CD14-positive monocyte (primary cell): Measurements from ENCODE around the gene ITPR2. TPM values are rescaled to one million over a fixed set of nuclear protein-coding genes. Genes with fewer than 3 reads are reported as not detected.

Experiments used
- DNase-seq, 3 donors: peaks; one replicate each; pipeline ENCODE4 v3.0.0-alpha.2; 2011 to 2022
- H2AFZ ChIP-seq: 2 replicates; pipeline ENCODE4 v1.6.0; 2012; ENCODE audit warnings: mild to moderate bottlenecking, low read depth, low read length, inconsistent platforms; ENCODE audit not compliant: insufficient read depth, poor library complexity, severe bottlenecking
- H3K27ac ChIP-seq, 2 donors: 1 replicate in 1 of 2; 2 replicates in 1 of 2; pipeline ENCODE4 v1.5.1; 2012 to 2013; ENCODE audit warnings: low read length in 2 of 2, control low read depth in 1 of 2, inconsistent platforms in 1 of 2, low read depth in 1 of 2, mild to moderate bottlenecking in 1 of 2
- H3K27me3 ChIP-seq, 2 donors: one replicate each; pipeline versions ENCODE4 v1.6.0 to v1.6.1; 2011 to 2013; ENCODE audit warnings: low read length in 2 of 2; ENCODE audit not compliant: control insufficient read depth in 2 of 2, insufficient read depth in 2 of 2
- H3K36me3 ChIP-seq, 2 donors: replicated peaks in 1 of 2; 1 replicate in 1 of 2; 2 replicates in 1 of 2; pipeline versions ENCODE4 v1.5.1 to v1.6.1; 2012 to 2013; ENCODE audit warnings: low read length in 2 of 2, control low read depth in 1 of 2, inconsistent platforms in 1 of 2, mild to moderate bottlenecking in 1 of 2; ENCODE audit not compliant: insufficient read depth in 2 of 2, control insufficient read depth in 1 of 2
- H3K4me1 ChIP-seq, 2 donors: 1 replicate in 1 of 2; 2 replicates in 1 of 2; pipeline versions ENCODE4 v1.5.1 to v1.6.1; 2012 to 2013; ENCODE audit warnings: low read length in 2 of 2, control low read depth in 1 of 2, inconsistent platforms in 1 of 2, mild to moderate bottlenecking in 1 of 2, moderate library complexity in 1 of 2; ENCODE audit not compliant: insufficient read depth in 2 of 2, control insufficient read depth in 1 of 2
- H3K4me2 ChIP-seq: replicated peaks from 2 replicates; pipeline ENCODE3; 2012; ENCODE audit warnings: low read length, moderate library complexity, mild to moderate bottlenecking; ENCODE audit not compliant: poor library complexity, severe bottlenecking; ENCODE audit errors: extremely low read depth
- H3K4me3 ChIP-seq, 3 experiments: fragments of 200-600 bp in 1 of 3; sonication (generic) in 1 of 3; replicated peaks in 1 of 3; 1 replicate in 2 of 3; 2 replicates in 1 of 3; pipeline ENCODE4 v1.5.1; 2011 to 2013; ENCODE audit warnings: low read length in 3 of 3, mild to moderate bottlenecking in 3 of 3, control low read depth in 2 of 3, low read depth in 2 of 3, inconsistent platforms in 1 of 3, moderate library complexity in 1 of 3
- H3K79me2 ChIP-seq: 2 replicates; pipeline ENCODE4 v1.6.0; 2012; ENCODE audit warnings: mild to moderate bottlenecking, control low read depth, inconsistent platforms, low read length, moderate library complexity; ENCODE audit not compliant: insufficient read depth
- H3K9ac ChIP-seq: 2 replicates; pipeline ENCODE4 v1.6.0; 2017; ENCODE audit warnings: low read length, mild to moderate bottlenecking; ENCODE audit not compliant: insufficient read depth, poor library complexity, severe bottlenecking
- H3K9me3 ChIP-seq, 2 donors: replicated peaks in 1 of 2; 1 replicate in 1 of 2; 2 replicates in 1 of 2; pipeline versions ENCODE4 v1.5.1 to v1.6.1; 2012 to 2013; ENCODE audit warnings: low read length in 2 of 2, control low read depth in 1 of 2; ENCODE audit not compliant: control insufficient read depth in 1 of 2, insufficient read depth in 1 of 2
- H4K20me1 ChIP-seq: 2 replicates; pipeline ENCODE4 v1.6.0; 2012; ENCODE audit warnings: mild to moderate bottlenecking, low read length, control low read depth, moderate library complexity; ENCODE audit not compliant: insufficient read depth
- H3K27ac Mint-ChIP-seq, 7 donors: one replicate each; pipeline ENCODE4 v1.8.0; 2020; ENCODE audit warnings: mild to moderate bottlenecking in 7 of 7, mixed read lengths in 7 of 7, moderate library complexity in 6 of 7, inconsistent platforms in 2 of 7
- H3K27me3 Mint-ChIP-seq, 3 donors: one replicate each; pipeline ENCODE4 v1.8.0; 2021 to 2022; ENCODE audit warnings: low read depth in 3 of 3, mild to moderate bottlenecking in 3 of 3, mixed read lengths in 3 of 3, moderate library complexity in 3 of 3, inconsistent platforms in 1 of 3
- H3K36me3 Mint-ChIP-seq, 2 donors: one replicate each; pipeline ENCODE4 v1.8.0; 2020; ENCODE audit warnings: mixed read lengths in 2 of 2, inconsistent platforms in 1 of 2, mild to moderate bottlenecking in 1 of 2
- H3K4me1 Mint-ChIP-seq: one replicate; pipeline ENCODE4 v1.8.0; 2020; ENCODE audit warnings: mild to moderate bottlenecking, mixed read lengths
- H3K4me3 Mint-ChIP-seq, 2 donors: one replicate each; pipeline ENCODE4 v1.8.0; 2020; ENCODE audit warnings: mild to moderate bottlenecking in 2 of 2, mixed read lengths in 2 of 2, moderate library complexity in 1 of 2
- H3K9me3 Mint-ChIP-seq, 7 donors: one replicate each; pipeline ENCODE4 v1.8.0; 2020 to 2022; ENCODE audit warnings: mixed read lengths in 7 of 7, mild to moderate bottlenecking in 6 of 7, moderate library complexity in 6 of 7, inconsistent platforms in 2 of 7
- CTCF ChIP-seq: fragments of 200-600 bp; IDR thresholded peaks from one replicate; pipeline ENCODE4 v1.8.0; 2022; ENCODE audit warnings: antibody characterized with exemption, mild to moderate bottlenecking
- WGBS: methylation state at CpG from one replicate; pipeline ENCODE4 v1.1.5; 2013; ENCODE audit warnings: missing lambda C conversion rate; ENCODE audit not compliant: insufficient coverage; 5-methylcytosine and 5-hydroxymethylcytosine counted together
- intact Hi-C, 2 donors: fragments of 100-400 bp; cut with micrococcal nuclease; formaldehyde crosslinking; loops; one replicate each; pipeline versions ENCODE4 v1.15.0 to v1.15.1; 2023
- polyA plus RNA-seq, 3 donors: library from polyadenylated mRNA; depleted of rRNA in 1 of 3; unstranded in 2 of 3; stranded (reverse) in 1 of 3; fragments of 300-500 nt in 2 of 3; fragments of >200 nt in 1 of 3; fragmentation: Illumina TruSeq in 2 of 3; gene quantifications; 1 replicate in 2 of 3; 2 replicates in 1 of 3; pipeline ENCODE4 v1.2.3, GENCODE V29; 2012 to 2021

ITPR2 gene
- polyA plus RNA-seq, 3 donors = 2.7 to 6.4 (median 5.7) TPM

- H3K27ac ChIP-seq = no peak overlapping the region
- no CpG with 5 or more reads among the region's 2 CpGs for WGBS
Measured at GRCh38 chr12:26818636-26819035, 14.4 kb downstream of the ITPR2 start.

DNA sequence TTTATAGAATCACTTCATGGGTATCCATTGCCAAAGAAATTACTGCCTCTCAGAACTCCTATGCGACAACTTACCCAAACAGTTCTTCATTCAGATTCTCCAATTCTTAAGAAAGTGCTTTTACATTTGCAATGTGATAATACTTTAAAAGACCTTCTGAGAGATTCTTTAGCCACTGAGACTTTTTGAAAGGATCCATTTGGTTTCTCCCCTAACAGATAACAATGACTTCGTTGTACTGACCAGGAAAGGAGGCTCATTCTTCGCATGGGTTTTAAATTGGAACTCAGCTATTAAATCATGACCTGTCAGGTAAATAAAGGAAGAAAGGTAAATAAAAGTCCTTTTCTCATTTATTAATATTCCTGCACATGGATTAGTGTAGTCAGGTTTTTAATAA is 14.8 kb downstream of the ITPR2 start:
- Histone ChIP-seq H3K4me3 (no peak overlapping the region), H3K9ac (no peak overlapping the region), H3K27ac (no peak overlapping the region), H4K20me1 (peaks cover 65% of the 10 kb centered on the region), H3K4me2 (no peak overlapping the region), H3K4me1 (peaks cover 5 to 7% of the 10 kb centered on the region in 2 donors), H3K27me3 (no peaks in the 10 kb centered on the region), H3K36me3 (peaks cover 0 to 10% of the 10 kb centered on the region in 2 donors), H3K79me2 (peaks cover 26% of the 10 kb centered on the region), H3K9me3 (no peaks in the 10 kb centered on the region), H2AFZ (no peak overlapping the region)
- Mint-ChIP-seq H3K27ac (no peak overlapping the region), H3K9me3 (no peaks in the 10 kb centered on the region), H3K4me3 (no peak overlapping the region), H3K4me1 (peaks cover 18% of the 10 kb centered on the region), H3K27me3 (no peaks in the 10 kb centered on the region), H3K36me3 (peaks cover 15 to 20% of the 10 kb centered on the region in 2 donors)
- WGBS = no CpG with 5 or more reads among the region's 3 CpGs
- TF ChIP-seq CTCF = no peak
- no peak for DNase-seq
- intact Hi-C loops = no loop called here

More at GRCh38 chr12:26818636-26819035, 14.4 kb downstream of the ITPR2 start:
- Histone ChIP-seq H3K36me3 (peaks cover 0 to 10% of the 10 kb centered on the region in 2 donors), H3K79me2 (peaks cover 26% of the 10 kb centered on the region), H2AFZ (no peak overlapping the region), H3K27me3 (no peaks in the 10 kb centered on the region), H3K4me1 (peaks cover 5 to 7% of the 10 kb centered on the region in 2 donors), H3K4me3 (no peak overlapping the region), H3K4me2 (no peak overlapping the region), H3K9me3 (no peaks in the 10 kb centered on the region), H3K9ac (no peak overlapping the region), H4K20me1 (peaks cover 70% of the 10 kb centered on the region)
- Mint-ChIP-seq H3K27ac (no peak overlapping the region), H3K4me1 (peaks cover 18% of the 10 kb centered on the region), H3K9me3 (no peaks in the 10 kb centered on the region), H3K4me3 (no peak overlapping the region), H3K36me3 (peaks cover 12 to 20% of the 10 kb centered on the region in 2 donors), H3K27me3 (no peaks in the 10 kb centered on the region)
- TF ChIP-seq CTCF = no peak
- no peak for DNase-seq
- intact Hi-C loops = no loop called here
